GM18517 (cell line): ENCODE data around the gene HMG20B.

Experiments
- ATAC-seq: cut with Tn5 transposase; IDR thresholded peaks from one replicate; pipeline ENCODE4 v1.9.1; 2021; ENCODE audit warnings: mild to moderate bottlenecking, moderate library complexity; ENCODE audit not compliant: unreplicated experiment

HMG20B gene

DNA sequence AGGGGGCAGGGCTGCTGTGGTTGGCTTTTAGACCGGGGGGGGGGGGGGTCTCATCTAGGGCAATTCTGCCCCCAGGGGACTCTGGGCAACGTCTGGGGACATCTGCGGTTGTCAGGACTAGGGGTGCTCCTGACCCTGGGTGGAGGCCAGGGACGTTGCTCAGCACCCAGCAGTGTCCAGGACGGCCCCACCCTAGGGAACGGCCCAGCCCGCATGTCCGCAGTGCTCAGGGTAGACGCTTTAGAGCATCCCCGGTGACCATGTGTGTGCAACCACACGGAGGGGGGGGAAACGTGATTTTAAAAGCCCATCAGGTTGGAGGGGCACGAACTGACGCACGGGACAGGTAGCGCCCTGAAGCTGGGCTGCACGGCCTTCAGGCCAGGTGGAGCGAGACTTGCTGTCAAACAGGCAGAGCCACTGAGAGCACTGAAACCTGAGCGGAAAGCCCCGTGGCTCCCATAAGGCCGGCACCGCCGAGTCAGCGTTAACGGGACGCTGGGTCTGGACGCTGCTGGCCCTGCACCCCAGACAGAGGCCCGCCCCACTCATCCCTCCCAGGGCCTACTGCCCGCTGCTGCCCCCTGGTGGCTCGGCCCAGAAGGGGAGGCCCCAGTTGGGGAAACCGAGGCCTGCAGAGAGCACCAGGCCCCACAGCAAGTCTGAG, 45.5 kb downstream of the HMG20B start:
- no peak for ATAC-seq

DNA sequence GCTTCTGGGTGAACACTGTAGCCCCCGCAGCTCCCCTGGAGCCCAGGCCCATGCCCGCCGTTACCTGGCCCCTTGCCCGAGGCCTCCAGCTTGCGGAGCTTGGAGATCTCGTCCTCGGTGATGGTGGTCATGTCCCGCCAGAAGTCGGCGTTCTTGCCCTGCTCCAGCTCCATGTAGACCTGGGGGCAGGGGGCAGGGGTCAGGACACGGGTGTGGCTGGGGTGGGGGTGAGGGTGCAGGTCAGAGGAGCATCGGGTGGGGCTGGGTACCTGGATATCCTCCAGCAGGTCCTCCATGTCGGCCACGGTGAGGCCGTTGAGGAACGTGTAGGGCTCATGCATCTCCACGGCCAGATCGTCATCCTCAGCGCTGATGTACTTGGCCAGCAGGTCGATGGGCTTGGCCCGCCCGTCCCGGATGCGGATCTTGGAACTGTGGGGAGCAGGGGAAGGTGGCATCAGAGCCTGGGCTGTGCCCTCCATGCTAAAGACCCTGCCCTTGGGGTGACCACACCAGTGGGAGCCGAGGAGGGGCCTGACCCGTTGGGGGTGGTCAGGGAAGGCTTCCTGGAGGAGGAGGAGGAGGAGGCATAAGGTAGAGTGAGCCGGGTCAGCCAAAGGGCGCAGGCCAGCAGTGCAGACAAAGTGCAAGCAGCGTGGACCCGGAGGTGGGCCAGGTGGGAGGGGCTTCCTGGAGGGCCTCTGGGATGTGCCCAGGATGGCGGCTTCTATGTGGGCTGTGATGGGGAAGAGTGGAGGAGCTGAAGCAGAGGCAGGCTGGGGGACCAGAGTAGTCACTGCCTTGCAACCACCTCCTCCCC, 46.3 kb downstream of the HMG20B start:
- ATAC-seq: no peak

DNA sequence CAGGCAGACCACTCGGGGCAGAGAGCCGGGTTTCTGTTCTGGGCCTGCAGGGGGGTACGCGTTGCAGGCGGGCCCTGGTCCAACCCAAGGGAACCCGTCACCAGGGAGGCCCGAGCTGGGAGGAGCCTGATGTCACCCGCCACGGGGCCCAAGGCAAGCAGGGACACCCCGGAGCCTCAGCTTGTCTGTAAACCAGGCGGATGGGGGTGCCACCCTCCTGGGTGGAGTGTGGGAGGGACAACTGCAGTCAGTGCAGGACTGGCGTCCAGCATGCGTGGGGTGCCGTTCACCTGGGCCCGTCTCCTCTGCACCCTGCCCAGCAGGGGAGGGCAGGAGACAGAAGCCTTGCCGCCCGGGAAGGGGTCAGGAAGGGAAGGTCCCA, 46.9 kb downstream of the HMG20B start:
- no peak for ATAC-seq

DNA sequence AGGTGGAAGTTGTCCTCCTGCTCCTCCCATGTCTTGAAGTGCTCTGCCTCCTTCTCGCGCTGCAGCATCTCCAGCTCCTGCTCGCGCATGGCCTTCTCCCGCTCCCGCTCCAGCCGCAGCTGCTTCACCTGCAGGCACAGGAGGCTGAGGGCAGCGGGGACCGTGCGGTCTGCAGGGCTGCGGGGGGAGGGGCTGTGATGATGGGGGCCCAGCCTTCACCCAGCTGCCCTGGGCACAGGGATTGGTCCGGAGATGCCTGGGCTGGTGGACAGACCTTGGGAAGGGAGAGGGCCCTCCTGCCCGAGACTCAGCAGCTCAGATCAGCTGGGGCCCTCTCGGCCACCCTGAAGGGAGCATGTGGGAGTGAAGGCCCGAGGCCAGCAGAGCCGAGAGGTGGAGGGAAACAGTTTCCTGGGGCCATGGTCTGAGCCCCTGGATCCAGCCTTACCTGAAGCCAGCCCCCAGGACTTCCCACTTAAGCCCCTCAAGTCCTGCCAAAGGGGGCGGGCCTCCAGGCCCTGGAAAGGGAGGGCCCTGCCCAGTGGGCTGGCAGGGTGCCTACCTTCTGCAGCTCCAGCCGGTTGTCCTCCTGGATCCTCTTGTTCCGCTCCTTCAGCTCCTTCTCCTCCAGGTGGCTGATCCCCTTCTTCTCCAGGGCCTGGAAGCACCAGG, 47.5 kb downstream of the HMG20B start:
- no peak for ATAC-seq

DNA sequence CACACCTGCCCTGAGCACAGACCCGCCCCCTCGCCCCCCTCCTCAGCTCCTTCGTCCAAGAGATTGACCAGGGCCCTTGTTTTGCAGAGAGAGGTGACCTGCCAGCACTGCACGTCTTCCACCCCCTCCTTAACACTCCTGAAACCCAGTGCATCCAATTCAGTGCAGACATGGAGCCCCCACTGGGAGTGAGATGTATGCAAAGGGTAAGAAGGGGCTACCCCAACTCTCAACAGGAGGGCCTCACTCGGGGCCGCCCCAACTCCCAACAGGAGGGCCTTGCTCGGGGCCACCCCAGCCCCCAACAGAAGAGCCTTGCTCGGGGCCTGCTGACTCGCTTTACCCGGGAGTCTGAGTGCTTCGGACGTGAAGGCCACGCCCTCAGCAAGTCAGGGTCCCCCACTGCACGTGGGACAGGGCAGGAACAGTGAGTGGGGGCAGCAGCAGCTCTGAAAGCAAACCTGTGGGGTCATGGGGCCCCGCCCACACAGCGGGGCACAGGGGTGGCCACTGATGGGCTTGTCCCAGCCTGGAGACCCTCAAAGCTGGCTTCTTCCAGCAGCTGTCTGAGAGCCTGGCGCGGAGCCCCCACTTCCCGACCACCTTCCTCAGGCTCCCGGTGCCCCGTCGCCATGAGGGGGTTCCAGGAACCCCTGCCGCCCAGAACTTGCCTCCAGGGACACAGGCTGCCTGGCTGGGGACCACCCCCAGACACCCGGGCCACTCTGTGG, 48.2 kb downstream of the HMG20B start:
- no peak for ATAC-seq

DNA sequence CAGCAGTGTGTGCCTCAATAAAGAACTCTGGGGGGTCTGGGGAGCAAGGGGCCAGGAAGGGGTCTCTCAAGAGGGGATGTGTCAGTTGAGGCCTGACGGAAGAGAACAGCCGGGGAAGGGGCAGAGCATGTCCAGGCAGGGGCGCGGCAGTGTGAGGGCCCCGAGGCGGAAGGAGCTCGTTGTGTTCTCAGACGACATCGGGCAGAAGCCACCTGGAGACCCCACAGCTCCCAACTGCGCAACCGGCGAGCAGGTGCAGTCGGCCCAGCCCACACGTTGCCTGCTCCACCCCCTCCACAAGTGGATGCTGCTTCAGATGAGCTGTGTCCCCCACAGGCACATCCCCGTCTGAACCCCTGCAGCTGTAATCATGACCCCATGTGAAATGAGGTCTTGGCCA, 48.9 kb downstream of the HMG20B start:
- ATAC-seq: no peak

DNA sequence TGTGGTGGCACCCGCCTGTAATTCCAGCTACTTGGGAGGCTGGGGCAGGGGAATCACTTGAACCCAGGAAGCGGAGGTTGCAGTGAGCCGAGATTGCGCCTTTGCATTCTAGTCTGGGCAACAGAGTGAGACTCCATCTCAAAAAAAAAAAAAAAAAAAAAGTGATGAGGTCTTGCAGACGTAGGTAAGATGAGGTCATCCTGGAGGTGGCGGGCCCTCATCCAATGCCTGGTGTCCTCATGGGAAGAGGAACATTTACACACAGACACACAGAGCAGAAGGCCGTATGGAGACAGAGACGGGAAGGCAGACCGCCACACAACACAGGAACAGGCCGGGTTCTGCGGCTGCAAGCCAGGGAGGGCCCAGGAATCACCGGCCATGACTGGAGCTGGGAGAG, 49.5 kb downstream of the HMG20B start:
- no peak for ATAC-seq

DNA sequence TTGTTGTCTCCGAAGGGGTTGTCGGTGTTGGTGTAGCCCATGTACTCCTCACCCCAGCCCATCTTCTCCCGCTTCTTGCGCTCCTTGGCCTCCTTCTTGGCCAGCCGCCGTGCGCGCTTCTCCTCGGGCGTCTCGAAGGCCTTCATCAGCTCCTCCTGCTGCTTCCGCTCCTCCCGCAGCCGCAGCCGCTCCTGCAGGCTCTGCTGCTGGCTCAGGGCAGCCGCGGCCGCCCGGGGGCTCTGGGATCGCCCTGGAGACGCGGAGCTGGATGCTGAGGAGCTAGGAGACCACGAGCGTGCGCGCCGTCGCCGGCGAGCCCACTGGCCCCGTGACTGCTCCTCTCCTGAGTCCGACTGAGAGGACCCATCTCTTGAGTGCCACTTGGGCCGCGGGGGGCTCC, 51.0 kb downstream of the HMG20B start:
- ATAC-seq: no peak

DNA sequence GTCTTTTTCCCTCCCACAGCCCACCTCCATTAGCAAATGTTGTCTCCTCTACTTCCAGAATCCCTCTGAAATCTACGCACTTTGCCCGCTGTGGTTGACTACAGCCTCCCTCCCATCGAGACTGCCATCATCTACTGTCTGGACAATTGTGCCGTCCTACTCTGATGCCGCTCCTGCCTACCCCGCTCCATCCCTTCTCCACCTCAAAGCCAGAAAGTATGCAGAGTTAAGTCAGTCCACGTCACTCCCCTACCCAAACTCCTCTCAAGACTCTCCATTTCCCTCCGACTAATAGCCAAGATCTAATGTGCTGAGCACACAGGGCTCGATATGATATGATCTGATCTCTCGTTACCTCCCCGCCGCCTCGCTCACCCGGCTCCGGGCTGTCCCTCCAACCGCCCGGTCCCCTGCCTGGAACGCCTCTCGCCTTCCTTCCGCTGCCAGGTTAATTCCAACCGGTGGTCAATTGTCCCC, 53.3 kb downstream of the HMG20B start:
- ATAC-seq: peak; percentile 13

DNA sequence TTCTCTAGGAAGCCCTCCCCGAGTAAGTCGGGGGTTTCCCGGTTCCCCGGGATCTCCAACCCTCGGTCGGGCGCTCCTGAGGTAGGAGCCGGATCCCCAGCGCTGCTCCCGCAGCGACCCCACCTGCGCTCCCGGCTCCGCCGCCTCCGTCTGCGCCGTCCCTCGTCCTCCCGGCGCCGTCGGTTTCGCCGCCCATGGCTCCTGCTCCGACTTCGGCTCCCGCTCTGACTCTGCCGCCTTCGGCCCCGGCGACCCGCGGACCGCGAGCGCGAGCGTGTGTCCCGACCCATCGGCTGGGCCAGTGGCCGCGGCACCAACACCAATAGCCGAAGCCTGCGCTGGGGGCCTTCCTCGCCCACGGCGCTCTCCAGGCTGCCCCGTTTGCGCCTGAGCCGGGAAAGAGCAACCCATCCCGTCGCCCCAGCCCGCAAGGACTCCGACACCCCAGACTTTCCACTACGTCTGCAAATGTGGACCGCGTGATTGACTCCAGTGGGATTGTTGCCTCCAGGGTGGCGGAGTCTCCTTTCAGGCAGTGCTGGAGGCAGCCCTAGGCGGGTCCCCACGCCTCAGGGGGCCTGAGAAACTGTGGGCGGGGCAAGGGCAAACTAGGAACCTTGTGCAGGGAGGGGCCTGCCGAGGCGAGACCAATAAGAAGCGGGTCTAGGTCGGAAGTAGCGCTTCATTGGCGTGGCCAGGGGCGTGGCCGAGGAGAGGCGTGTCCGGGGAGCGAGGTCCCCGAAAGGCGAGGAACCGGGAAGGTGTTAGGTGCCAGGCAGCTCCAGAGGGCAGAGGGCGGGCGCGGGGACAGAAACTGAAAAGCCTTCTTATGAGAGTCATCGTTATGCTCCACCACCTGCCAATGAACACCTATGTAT, 54.0 kb downstream of the HMG20B start, which contains the start of gene CACTIN:
Gene CACTIN (minus strand): TSS at position 318 of the 878 bp plus-strand sequence. CDS start 28 bp downstream, at position 290.
- peak; percentile 78 for ATAC-seq

DNA sequence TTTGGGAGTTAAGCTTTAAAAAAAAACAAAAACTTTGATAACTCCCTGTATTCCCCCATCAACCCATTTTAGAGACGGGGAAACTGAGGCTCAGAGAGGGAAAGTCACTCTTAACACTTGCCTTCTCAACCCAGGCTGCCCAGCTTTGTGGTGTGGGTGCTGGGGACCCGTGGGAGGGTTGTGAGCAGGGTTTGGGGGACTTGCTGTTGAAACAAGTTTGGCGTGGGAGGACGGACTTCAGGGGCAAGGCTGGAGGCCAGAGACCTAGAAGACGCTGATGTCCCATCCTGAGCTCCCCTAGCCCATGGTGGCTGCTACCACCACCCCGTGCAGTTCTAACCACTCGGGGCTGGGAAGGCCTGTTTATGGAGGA, 54.6 kb downstream of the HMG20B start:
- no peak for ATAC-seq
